ENCODE results near the gene ATF7IP. TPM values are rescaled to one million over a fixed set of nuclear protein-coding genes. Genes with fewer than 3 reads are reported as not detected.
A peak's percentile ranks its signal among the peaks of the same experiment; 100 is the strongest.
"Not testable (repeated sequence)": the region's sequence is repeated elsewhere in the genome, so short reads cannot be mapped to it uniquely, and the experiment has no call there.

Gene ATF7IP
- polyA plus RNA-seq, 1 of the 3 experiments (the other 2 are of a cell fraction) = 2.8 TPM

DNA sequence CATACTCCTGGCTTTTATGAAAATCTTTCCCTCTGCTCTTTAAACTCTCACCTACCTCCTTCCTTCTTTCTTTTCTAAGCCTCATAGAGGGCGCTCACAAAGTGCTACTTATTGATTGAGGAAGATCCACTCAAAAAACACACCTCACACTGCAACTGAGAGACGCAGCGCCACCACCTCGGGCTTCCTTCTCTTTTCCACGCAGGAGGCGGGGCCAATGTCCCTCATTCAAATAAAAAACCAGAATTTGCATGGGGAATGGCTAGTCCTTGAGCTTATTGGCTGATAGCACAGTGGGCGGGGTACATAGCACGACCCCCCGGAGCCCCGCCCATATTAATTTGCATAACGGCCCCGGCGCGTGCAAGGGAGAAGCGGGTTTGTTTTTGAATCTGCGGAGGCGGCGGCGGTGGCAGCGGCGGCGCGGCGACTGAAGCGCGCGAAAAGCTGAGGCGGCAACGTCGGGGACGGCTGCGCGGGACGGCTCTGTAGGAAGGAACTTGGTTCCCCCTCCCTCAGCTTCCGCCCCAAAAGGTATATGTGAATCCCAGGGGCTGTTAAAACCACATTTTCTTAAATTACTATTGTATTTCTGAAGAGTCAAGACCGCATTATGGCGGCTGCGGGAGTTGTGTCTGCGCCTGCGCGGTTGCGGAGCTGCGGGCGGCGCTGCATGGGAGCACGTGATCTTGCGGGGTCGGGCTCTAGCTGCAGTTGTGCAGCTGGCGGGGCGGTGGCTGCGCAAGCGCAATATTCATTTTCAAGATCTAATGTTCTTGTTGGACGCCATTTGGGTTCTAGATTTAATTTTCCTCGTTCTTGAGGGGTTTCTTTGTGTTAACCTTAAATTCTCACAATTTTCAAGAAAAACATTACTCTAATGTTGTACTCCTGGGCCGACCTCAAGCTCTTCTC, at the start of gene ATF7IP (continued):
- TF ChIP-seq, protein P1, sequence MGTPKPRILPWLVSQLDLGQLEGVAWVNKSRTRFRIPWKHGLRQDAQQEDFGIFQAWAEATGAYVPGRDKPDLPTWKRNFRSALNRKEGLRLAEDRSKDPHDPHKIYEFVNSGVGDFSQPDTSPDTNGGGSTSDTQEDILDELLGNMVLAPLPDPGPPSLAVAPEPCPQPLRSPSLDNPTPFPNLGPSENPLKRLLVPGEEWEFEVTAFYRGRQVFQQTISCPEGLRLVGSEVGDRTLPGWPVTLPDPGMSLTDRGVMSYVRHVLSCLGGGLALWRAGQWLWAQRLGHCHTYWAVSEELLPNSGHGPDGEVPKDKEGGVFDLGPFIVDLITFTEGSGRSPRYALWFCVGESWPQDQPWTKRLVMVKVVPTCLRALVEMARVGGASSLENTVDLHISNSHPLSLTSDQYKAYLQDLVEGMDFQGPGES (IDR thresholded peaks at IDR 0.05; ENCODE audit: low read depth, low read length) = 0 out of 2 replicates have a peak, but pooled peaks have one; percentile 1

DNA sequence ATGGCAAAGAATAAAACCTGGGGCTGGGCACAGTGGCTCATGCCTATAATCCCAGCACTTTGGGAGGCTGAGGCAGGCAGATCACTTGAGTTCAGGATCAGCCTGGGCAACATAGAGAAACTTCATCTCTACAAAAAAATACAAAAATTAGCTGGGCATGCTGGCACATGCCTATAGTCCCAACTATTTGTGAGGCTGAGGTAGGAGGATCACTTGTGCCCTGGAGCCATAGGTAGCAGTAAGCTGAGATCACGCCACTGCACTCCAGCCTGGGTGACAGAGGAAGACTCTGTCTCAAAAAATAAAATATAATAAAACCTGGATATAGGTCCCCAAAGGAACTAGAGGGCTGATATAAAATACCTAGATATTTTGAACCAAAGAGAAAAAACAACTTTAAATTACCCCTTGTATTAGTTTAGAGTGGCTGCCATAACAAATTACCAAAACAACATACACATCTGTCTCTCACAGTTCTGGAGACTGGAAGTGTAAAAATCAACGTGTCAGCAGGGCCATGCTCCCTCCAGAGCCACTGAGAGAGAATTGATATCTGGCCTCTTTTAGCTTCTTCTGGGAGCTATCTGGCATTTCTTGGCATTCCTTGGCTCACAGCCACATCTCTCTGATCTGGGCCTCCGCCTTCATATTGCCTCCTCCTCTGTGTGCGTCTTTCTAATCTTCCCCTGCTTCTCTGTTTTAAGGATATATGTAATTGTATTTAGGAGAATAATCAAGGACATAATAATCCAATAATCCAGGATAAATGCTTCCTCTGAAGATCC, 47.9 kb upstream of the ATF7IP start:
- H3K9me3 ChIP-seq = no peaks in the 10 kb centered on the region
- H3K27me3 ChIP-seq (ENCODE audit: insufficient read depth) = no peaks in the 10 kb centered on the region
- no peak overlapping the region for H3K27ac ChIP-seq (ENCODE audit: low read depth in 2 of 2, low read length in 1 of 2)
- no peaks in the 10 kb centered on the region for H3K9me2 ChIP-seq
- no peaks in the 10 kb centered on the region for H3K36me3 ChIP-seq (replicated peaks in 1 of 2; ENCODE audit: control insufficient read depth in 1 of 2, insufficient read depth in 2 of 2, low read length in 1 of 2)
- CTCF ChIA-PET = interaction anchor here (0.6 to 1.1 kb wide), 2 partner anchors 80 to 87 kb away, joined by 3 to 5 read pairs; no protein-coding TSS in a partner anchor
- 23% methylated on average over 4 of the region's 4 CpGs for WGBS (ENCODE audit: low lambda C conversion rate)
- H3K4me1 ChIP-seq (ENCODE audit: control insufficient read depth in 1 of 2, insufficient read depth in 2 of 2, low read depth in 1 of 2, low read length in 1 of 2) = no peaks in the 10 kb centered on the region
- POLR2A ChIA-PET = no interaction called here
- no peak overlapping the region for H3K4me2 ChIP-seq
- DNase-seq = no peak
- TF ChIP-seq RXRA (IDR thresholded peaks at IDR 0.05; ENCODE audit: borderline replicate concordance, low read depth) (no peak), JUND (IDR thresholded peaks at IDR 0.05) (no peak), RFX5 (IDR thresholded peaks at IDR 0.05; ENCODE audit: low read length) (no peak), CTCF (IDR thresholded peaks at IDR 0.05) (no peak), MXI1 (IDR thresholded peaks at IDR 0.05; ENCODE audit: low read depth, low read length) (no peak), MAX (IDR thresholded peaks at IDR 0.05; ENCODE audit: low read depth) (no peak), FOXJ3 (CRISPR knock-in tag; IDR thresholded peaks at IDR 0.05) (no peak), NFIC (IDR thresholded peaks at IDR 0.05; ENCODE audit: borderline replicate concordance) (no peak), ZBTB33 (IDR thresholded peaks at IDR 0.05; ENCODE audit: borderline replicate concordance, low read depth) (no peak), RAD21 (IDR thresholded peaks at IDR 0.05; ENCODE audit: low read length) (no peak), TEAD4 (IDR thresholded peaks at IDR 0.05; ENCODE audit: borderline replicate concordance, insufficient read depth) (no peak), RCOR1 (IDR thresholded peaks at IDR 0.05; ENCODE audit: low read length) (no peak), ELF1 (IDR thresholded peaks at IDR 0.05) (no peak)
- TF ChIP-seq, protein P2, sequence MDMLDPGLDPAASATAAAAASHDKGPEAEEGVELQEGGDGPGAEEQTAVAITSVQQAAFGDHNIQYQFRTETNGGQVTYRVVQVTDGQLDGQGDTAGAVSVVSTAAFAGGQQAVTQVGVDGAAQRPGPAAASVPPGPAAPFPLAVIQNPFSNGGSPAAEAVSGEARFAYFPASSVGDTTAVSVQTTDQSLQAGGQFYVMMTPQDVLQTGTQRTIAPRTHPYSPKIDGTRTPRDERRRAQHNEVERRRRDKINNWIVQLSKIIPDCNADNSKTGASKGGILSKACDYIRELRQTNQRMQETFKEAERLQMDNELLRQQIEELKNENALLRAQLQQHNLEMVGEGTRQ (IDR thresholded peaks at IDR 0.05; ENCODE audit: borderline replicate concordance, low read depth, low read length) = no peak
- H3K9ac ChIP-seq = no peak overlapping the region
- H3K4me3 ChIP-seq (ENCODE audit: low read depth in 2 of 2, low read length in 1 of 2) = no peak overlapping the region
- no peaks in the 10 kb centered on the region for H3F3A ChIP-seq (replicated peaks; ENCODE audit: insufficient read depth)
- H2AFZ ChIP-seq (ENCODE audit: low read depth) = no peak overlapping the region
- H4K20me1 ChIP-seq (ENCODE audit: insufficient read depth) = no peaks in the 10 kb centered on the region
- no peaks in the 10 kb centered on the region for H3K79me2 ChIP-seq (ENCODE audit: insufficient read depth)

DNA sequence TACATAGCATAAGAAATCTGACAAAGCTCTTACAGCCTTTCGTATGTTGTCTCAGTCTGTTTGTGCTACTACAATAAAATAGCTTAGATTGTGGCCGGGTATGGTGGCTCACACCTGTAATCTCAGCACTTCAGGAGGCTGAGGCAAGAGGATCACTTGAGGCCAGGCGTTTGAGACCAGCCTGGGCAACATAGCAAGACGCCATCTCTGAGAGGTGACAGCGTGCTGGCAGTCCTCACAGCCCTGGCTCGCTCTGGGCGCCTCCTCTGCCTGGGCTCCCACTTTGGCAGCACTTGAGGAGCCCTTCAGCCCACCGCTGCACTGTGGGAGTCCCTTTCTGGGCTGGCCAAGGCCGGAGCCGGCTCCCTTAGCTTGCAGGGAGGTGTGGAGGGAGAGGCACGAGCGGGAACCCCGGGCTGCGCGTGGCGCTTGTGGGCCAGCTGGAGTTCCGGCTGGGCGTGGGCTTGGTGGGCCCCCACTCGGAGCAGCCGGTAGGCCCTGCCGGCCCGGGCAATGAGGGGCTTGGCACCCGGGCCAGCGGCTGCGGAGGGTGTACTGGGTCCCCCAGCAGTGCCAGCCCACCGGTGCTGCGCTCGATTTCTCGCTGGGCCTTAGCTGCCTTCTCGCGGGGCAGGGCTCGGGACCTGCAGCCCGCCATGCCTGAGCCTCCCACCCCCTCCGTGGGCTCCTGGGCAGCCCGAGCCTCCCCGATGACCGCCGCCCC, 45.6 kb upstream of the ATF7IP start:
- POLR2A ChIA-PET = not testable (repeated sequence)
- CTCF ChIA-PET = interaction anchor here (0.6 kb wide), 1 partner anchor 271 kb away, joined by 4 read pairs; no protein-coding TSS in a partner anchor

More for the DNA sequence above, 45.6 kb upstream of the ATF7IP start:
- not testable (repeated sequence) for H3K9ac ChIP-seq; H3K9me3 ChIP-seq; H3K27ac ChIP-seq (ENCODE audit: low read depth in 2 of 2, low read length in 1 of 2); H3K4me2 ChIP-seq; H3K27me3 ChIP-seq (ENCODE audit: insufficient read depth); DNase-seq; H3K36me3 ChIP-seq (replicated peaks in 1 of 2; ENCODE audit: control insufficient read depth in 1 of 2, insufficient read depth in 2 of 2, low read length in 1 of 2); H3K9me2 ChIP-seq; H3K79me2 ChIP-seq (ENCODE audit: insufficient read depth); H2AFZ ChIP-seq (ENCODE audit: low read depth); H3K4me1 ChIP-seq (ENCODE audit: control insufficient read depth in 1 of 2, insufficient read depth in 2 of 2, low read depth in 1 of 2, low read length in 1 of 2); H4K20me1 ChIP-seq (ENCODE audit: insufficient read depth); H3K4me3 ChIP-seq (ENCODE audit: low read depth in 2 of 2, low read length in 1 of 2); H3F3A ChIP-seq (replicated peaks; ENCODE audit: insufficient read depth)
- 67% methylated on average over 13 of the region's 38 CpGs for WGBS (ENCODE audit: low lambda C conversion rate)
